HepG2 (cell line): ENCODE data around the gene ATG3. TPM values are rescaled to one million over a fixed set of nuclear protein-coding genes. Genes with fewer than 3 reads are reported as not detected.

Source experiments
- ATAC-seq: fragments of 200-7000 bp; cut with Tn5 transposase; 3 replicates; pipeline ENCODE4 v1.9.1; 2020; ENCODE audit warnings: mild to moderate bottlenecking, moderate library complexity
- BruUV-seq: library from RNA; stranded (reverse); fragments of 400-500 nt; replicated peaks from 2 replicates; lab custom pipeline; 2021; lab: Mats Ljungman, UMichigan
- CTCF ChIA-PET: fragments of 300-600 bp; formaldehyde crosslinking; extraction: SDS; loops from one replicate; lab custom pipeline; 2021; ENCODE audit warnings: low total read pairs, inconsistent platforms, low intra/inter-chr PET ratio; lab: Yijun Ruan, JAX
- POLR2A ChIA-PET: fragments of 350-600 bp; sonication (Branson Sonifier 250); formaldehyde crosslinking; loops from one replicate; lab custom pipeline; 2020; ENCODE audit warnings: antibody characterized with exemption, inconsistent platforms; lab: Yijun Ruan, JAX
- DNase-seq: peaks from one replicate; pipeline ENCODE4 v3.0.0-alpha.2; 2015; ENCODE audit warnings: low spot score
- FAIRE-seq: peaks from 3 replicates; lab custom pipeline; 2011; peaks lifted over from hg19 to GRCh38; lab: Jason Lieb, UNC
- H2AFZ ChIP-seq: one replicate; pipeline ENCODE4 v1.6.1; 2011; ENCODE audit warnings: low read length, inconsistent platforms
- H3K27ac ChIP-seq: fragments of 300-600 bp; 3 replicates; pipeline ENCODE4 v1.8.0; 2011; ENCODE audit warnings: mixed run types, mild to moderate bottlenecking, mixed read lengths, low read length, inconsistent platforms; ENCODE audit not compliant: insufficient read depth; ENCODE audit errors: extremely low read length
- H3K27me3 ChIP-seq, 2 experiments: fragments of 200-600 bp in 1 of 2; 2 replicates in 1 of 2; 3 replicates in 1 of 2; pipeline versions ENCODE4 v1.6.0 to v1.8.0; 2011; ENCODE audit warnings: low read length in 2 of 2, mild to moderate bottlenecking in 2 of 2, moderate library complexity in 2 of 2, inconsistent platforms in 1 of 2; ENCODE audit not compliant: insufficient read depth in 2 of 2, control insufficient read depth in 1 of 2
- H3K36me3 ChIP-seq, 2 experiments: fragments of 200-600 bp in 1 of 2; replicated peaks in 1 of 2; 2 replicates in 1 of 2; 3 replicates in 1 of 2; pipeline versions ENCODE4 v1.5.1 to v1.8.0; 2011; ENCODE audit warnings: low read length in 2 of 2, inconsistent platforms in 1 of 2; ENCODE audit not compliant: insufficient read depth in 2 of 2, control insufficient read depth in 1 of 2
- H3K4me1 ChIP-seq: 2 replicates; pipeline ENCODE4 v1.5.1; 2012; ENCODE audit warnings: low read length, inconsistent platforms; ENCODE audit not compliant: insufficient read depth
- H3K4me2 ChIP-seq: 2 replicates; pipeline ENCODE4 v1.6.0; 2011; ENCODE audit warnings: low read depth, low read length, inconsistent platforms
- H3K4me3 ChIP-seq, 3 experiments: fragments of 200-600 bp in 1 of 3; sonication (generic), shearing (Covaris generic) in 1 of 3; replicated peaks in 1 of 3; 2 replicates each; pipeline ENCODE4 v1.5.1; 2011 to 2016; ENCODE audit warnings: low read length in 3 of 3, inconsistent platforms in 2 of 3, low read depth in 2 of 3, mild to moderate bottlenecking in 2 of 3, control low read depth in 1 of 3, mixed read lengths in 1 of 3; ENCODE audit not compliant: insufficient read depth in 1 of 3
- H3K79me2 ChIP-seq: one replicate; pipeline ENCODE4 v1.6.1; 2011; ENCODE audit warnings: low read length, inconsistent platforms; ENCODE audit not compliant: insufficient read depth
- H3K9ac ChIP-seq: 2 replicates; pipeline ENCODE4 v1.6.0; 2011; ENCODE audit warnings: mild to moderate bottlenecking, low read depth, low read length, inconsistent platforms; ENCODE audit not compliant: insufficient read depth
- H3K9me3 ChIP-seq: 2 replicates; pipeline ENCODE4 v1.5.1; 2012; ENCODE audit warnings: mild to moderate bottlenecking, low read length
- H4K20me1 ChIP-seq: 2 replicates; pipeline ENCODE4 v1.6.0; 2011; ENCODE audit warnings: inconsistent platforms, mild to moderate bottlenecking, low read length, moderate library complexity; ENCODE audit not compliant: insufficient read depth
- NFE2L2 ChIP-seq: fragments of 150-350 bp; IDR thresholded peaks from 2 replicates; pipeline ENCODE4 v1.6.1; 2014; ENCODE audit warnings: low read length
- SIN3B ChIP-seq: fragments of 150-350 bp; IDR thresholded peaks from 2 replicates; pipeline ENCODE4 v1.6.1; 2014; ENCODE audit warnings: low read length
- ZNF670 ChIP-seq: sonication (generic); formaldehyde crosslinking; IDR thresholded peaks from 2 replicates; pipeline ENCODE4 v1.8.0; 2022; ENCODE audit warnings: mild to moderate bottlenecking, missing genetic modification reagents, borderline replicate concordance
- ZNF780A ChIP-seq: sonication (generic); formaldehyde crosslinking; IDR thresholded peaks from 2 replicates; pipeline ENCODE4 v1.8.0; 2022; ENCODE audit warnings: mild to moderate bottlenecking, missing genetic modification reagents, moderate library complexity
- WGBS: methylation state at CpG from one replicate; pipeline ENCODE4 v1.1.6; 2017; ENCODE audit warnings: low lambda C conversion rate; 5-methylcytosine and 5-hydroxymethylcytosine counted together
- in situ Hi-C: cut with HindIII; loops from 2 replicates; pipeline ENCODE4 v1.10.0; 2017; ENCODE audit warnings: low pct_unique_long_range_greater_than_20kb; ENCODE audit not compliant: extremely low pct_ligation_motif_present
- intact Hi-C: fragments of 100-400 bp; cut with micrococcal nuclease; formaldehyde crosslinking; loops from one replicate; pipeline ENCODE4 v1.10.0; 2022; ENCODE audit not compliant: unreplicated experiment
- polyA plus RNA-seq, 8 experiments: library from polyadenylated mRNA; depleted of rRNA in 3 of 8; stranded (reverse) in 7 of 8; unstranded in 1 of 8; fragments of >200 nt; fragmentation: Illumina TruSeq in 4 of 8; extraction: Trizol in 4 of 8; gene quantifications; 2 replicates each; pipeline versions ENCODE4 v1.2.1 to v1.2.3, GENCODE V29; 2011 to 2016; ENCODE audit warnings: low read depth in 4 of 8, missing spikeins in 1 of 8, mixed read lengths in 1 of 8; ENCODE audit not compliant: insufficient read depth in 1 of 8
- total RNA-seq, 5 experiments: library from RNA; depleted of rRNA; stranded (reverse); fragments of >200 nt; fragmentation: Illumina TruSeq; extraction: Trizol; gene quantifications; 2 replicates each; pipeline ENCODE4 v1.2.3, GENCODE V29; 2016; ENCODE audit warnings: low read depth in 1 of 5
- TF ChIP-seq, protein P1 (sequence below): sonication (generic); formaldehyde crosslinking; conservative IDR thresholded peaks from 2 replicates; pipeline ENCODE4 v1.4.0; 2020; ENCODE audit warnings: missing genetic modification reagents
- TF ChIP-seq, protein P2 (sequence below): sonication (generic); formaldehyde crosslinking; IDR thresholded peaks from 2 replicates; pipeline ENCODE4 v1.9.0; 2021; ENCODE audit warnings: missing genetic modification reagents, borderline replicate concordance
- TF ChIP-seq, protein P3 (sequence below): sonication (generic); formaldehyde crosslinking; IDR thresholded peaks from 2 replicates; pipeline ENCODE4 v1.4.0; 2020; ENCODE audit warnings: missing genetic modification reagents, mild to moderate bottlenecking, borderline replicate concordance
- TF ChIP-seq, protein P4 (sequence below): sonication (generic); formaldehyde crosslinking; IDR thresholded peaks from 2 replicates; pipeline ENCODE4 v1.5.1; 2020; ENCODE audit warnings: missing genetic modification reagents, mild to moderate bottlenecking, borderline replicate concordance
- TF ChIP-seq, protein P5 (sequence below): sonication (generic); formaldehyde crosslinking; IDR thresholded peaks from 2 replicates; pipeline ENCODE4 v1.4.0; 2020; ENCODE audit warnings: missing genetic modification reagents, mild to moderate bottlenecking, borderline replicate concordance

Gene ATG3
- total and polyA plus RNA-seq, 2 of the 13 experiments (the other 11 are each of a cell fraction or from before 2014, with no cell fraction given), result 19.6 to 34.8 TPM

DNA sequence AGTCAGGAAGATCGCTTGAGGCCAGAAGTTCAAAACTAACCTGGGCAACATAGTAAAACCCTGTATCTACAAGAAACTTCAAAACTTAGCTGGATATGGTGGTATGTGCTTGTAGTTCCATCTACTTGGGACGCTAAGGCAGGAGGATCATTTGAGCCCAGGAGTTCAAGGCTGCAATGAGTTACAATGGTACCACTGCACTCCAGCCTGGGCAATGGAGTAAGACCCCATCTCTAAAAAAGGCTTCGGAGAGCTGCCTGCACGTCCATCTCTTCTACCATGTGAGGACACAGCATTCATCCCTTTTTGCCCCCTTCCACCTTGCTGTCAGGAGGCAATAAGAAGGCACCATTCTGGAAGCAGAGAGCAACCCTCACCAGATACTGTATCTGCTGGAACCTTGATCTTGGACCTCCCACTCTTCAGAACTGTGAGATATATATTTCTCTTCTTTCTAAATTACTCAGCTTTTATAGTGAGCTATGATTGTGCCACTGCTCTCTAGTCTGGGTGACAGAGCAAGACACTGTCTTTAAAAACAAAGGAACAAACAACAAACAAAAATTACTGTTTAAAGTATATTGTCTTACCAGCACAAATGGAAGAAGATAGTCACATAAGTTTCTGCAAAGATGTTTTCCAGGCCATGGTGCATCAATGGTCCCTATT, 58.3 kb downstream of the ATG3 start (continued):
- TF ChIP-seq, protein P1, sequence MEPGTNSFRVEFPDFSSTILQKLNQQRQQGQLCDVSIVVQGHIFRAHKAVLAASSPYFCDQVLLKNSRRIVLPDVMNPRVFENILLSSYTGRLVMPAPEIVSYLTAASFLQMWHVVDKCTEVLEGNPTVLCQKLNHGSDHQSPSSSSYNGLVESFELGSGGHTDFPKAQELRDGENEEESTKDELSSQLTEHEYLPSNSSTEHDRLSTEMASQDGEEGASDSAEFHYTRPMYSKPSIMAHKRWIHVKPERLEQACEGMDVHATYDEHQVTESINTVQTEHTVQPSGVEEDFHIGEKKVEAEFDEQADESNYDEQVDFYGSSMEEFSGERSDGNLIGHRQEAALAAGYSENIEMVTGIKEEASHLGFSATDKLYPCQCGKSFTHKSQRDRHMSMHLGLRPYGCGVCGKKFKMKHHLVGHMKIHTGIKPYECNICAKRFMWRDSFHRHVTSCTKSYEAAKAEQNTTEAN (CRISPR knock-in tag), result no peak

DNA sequence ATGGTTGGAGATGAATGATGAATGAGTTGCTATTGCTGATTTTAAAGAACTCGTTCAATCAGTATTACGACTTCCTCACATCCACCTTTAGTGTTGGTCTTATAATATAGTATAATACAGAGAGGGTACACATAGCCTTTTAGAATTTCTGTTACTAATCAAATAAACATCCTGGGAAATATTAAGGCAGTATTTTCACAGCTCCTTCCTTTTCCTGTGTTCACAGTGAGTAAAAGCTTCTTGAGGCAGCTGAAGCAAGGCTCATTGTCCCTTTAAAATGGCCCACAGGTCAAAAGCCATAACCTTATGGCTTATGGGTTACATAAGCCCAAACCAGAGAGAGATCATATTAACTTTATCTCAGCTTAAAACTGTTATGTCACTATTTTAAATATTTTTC, 61.1 kb downstream of the ATG3 start:
- ATAC-seq (no peak), DNase-seq (no peak), FAIRE-seq (no peak)
- ChIA-PET POLR2A (no interaction called here), CTCF (no interaction called here)
- H3K27me3 ChIP-seq, result no peaks in the 10 kb centered on the region
- WGBS, result 4% methylated on average over 2 of the region's 2 CpGs
- no peaks in the 10 kb centered on the region for H3K4me1 ChIP-seq
- H2AFZ ChIP-seq, result no peak overlapping the region
- no peaks in the 10 kb centered on the region for H3K79me2 ChIP-seq
- no peak overlapping the region for H3K4me3 ChIP-seq
- no peaks in the 10 kb centered on the region for H3K36me3 ChIP-seq
- BruUV-seq, result no TSS peak
- in situ Hi-C loops, result no loop called here
- H3K9me3 ChIP-seq, result no peaks in the 10 kb centered on the region
- H3K4me2 ChIP-seq, result no peak overlapping the region
- no peaks in the 10 kb centered on the region for H4K20me1 ChIP-seq
- no peak overlapping the region for H3K9ac ChIP-seq
- intact Hi-C loops, result no loop called here
- no peak overlapping the region for H3K27ac ChIP-seq
- TF ChIP-seq, protein P2, sequence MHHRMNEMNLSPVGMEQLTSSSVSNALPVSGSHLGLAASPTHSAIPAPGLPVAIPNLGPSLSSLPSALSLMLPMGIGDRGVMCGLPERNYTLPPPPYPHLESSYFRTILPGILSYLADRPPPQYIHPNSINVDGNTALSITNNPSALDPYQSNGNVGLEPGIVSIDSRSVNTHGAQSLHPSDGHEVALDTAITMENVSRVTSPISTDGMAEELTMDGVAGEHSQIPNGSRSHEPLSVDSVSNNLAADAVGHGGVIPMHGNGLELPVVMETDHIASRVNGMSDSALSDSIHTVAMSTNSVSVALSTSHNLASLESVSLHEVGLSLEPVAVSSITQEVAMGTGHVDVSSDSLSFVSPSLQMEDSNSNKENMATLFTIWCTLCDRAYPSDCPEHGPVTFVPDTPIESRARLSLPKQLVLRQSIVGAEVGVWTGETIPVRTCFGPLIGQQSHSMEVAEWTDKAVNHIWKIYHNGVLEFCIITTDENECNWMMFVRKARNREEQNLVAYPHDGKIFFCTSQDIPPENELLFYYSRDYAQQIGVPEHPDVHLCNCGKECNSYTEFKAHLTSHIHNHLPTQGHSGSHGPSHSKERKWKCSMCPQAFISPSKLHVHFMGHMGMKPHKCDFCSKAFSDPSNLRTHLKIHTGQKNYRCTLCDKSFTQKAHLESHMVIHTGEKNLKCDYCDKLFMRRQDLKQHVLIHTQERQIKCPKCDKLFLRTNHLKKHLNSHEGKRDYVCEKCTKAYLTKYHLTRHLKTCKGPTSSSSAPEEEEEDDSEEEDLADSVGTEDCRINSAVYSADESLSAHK (CRISPR knock-in tag), result no peak
- TF ChIP-seq, protein P3, sequence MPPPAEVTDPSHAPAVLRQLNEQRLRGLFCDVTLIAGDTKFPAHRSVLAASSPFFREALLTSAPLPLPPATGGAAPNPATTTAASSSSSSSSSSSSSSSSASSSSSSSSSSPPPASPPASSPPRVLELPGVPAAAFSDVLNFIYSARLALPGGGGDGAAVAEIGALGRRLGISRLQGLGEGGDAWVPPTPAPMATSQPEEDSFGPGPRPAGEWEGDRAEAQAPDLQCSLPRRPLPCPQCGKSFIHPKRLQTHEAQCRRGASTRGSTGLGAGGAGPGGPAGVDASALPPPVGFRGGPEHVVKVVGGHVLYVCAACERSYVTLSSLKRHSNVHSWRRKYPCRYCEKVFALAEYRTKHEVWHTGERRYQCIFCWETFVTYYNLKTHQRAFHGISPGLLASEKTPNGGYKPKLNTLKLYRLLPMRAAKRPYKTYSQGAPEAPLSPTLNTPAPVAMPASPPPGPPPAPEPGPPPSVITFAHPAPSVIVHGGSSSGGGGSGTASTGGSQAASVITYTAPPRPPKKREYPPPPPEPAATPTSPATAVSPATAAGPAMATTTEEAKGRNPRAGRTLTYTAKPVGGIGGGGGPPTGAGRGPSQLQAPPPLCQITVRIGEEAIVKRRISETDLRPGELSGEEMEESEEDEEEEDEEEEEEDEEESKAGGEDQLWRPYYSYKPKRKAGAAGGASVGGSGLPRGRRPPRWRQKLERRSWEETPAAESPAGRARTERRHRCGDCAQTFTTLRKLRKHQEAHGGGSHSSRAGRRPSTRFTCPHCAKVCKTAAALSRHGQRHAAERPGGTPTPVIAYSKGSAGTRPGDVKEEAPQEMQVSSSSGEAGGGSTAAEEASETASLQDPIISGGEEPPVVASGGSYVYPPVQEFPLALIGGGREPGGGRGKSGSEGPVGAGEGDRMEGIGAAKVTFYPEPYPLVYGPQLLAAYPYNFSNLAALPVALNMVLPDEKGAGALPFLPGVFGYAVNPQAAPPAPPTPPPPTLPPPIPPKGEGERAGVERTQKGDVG (CRISPR knock-in tag), result no peak
- TF ChIP-seq, protein P4, sequence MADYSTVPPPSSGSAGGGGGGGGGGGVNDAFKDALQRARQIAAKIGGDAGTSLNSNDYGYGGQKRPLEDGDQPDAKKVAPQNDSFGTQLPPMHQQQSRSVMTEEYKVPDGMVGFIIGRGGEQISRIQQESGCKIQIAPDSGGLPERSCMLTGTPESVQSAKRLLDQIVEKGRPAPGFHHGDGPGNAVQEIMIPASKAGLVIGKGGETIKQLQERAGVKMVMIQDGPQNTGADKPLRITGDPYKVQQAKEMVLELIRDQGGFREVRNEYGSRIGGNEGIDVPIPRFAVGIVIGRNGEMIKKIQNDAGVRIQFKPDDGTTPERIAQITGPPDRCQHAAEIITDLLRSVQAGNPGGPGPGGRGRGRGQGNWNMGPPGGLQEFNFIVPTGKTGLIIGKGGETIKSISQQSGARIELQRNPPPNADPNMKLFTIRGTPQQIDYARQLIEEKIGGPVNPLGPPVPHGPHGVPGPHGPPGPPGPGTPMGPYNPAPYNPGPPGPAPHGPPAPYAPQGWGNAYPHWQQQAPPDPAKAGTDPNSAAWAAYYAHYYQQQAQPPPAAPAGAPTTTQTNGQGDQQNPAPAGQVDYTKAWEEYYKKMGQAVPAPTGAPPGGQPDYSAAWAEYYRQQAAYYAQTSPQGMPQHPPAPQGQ (CRISPR knock-in tag), result no peak
- TF ChIP-seq NFE2L2, result no peak
- TF ChIP-seq SIN3B, result no peak
- TF ChIP-seq, protein P5, sequence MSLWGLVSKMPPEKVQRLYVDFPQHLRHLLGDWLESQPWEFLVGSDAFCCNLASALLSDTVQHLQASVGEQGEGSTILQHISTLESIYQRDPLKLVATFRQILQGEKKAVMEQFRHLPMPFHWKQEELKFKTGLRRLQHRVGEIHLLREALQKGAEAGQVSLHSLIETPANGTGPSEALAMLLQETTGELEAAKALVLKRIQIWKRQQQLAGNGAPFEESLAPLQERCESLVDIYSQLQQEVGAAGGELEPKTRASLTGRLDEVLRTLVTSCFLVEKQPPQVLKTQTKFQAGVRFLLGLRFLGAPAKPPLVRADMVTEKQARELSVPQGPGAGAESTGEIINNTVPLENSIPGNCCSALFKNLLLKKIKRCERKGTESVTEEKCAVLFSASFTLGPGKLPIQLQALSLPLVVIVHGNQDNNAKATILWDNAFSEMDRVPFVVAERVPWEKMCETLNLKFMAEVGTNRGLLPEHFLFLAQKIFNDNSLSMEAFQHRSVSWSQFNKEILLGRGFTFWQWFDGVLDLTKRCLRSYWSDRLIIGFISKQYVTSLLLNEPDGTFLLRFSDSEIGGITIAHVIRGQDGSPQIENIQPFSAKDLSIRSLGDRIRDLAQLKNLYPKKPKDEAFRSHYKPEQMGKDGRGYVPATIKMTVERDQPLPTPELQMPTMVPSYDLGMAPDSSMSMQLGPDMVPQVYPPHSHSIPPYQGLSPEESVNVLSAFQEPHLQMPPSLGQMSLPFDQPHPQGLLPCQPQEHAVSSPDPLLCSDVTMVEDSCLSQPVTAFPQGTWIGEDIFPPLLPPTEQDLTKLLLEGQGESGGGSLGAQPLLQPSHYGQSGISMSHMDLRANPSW (CRISPR knock-in tag), result no peak
- TF ChIP-seq ZNF670 (CRISPR knock-in tag), result no peak
- no peak for TF ChIP-seq ZNF780A (CRISPR knock-in tag)
